Activated naive CD8-positive, alpha-beta T cell treated with anti-CD3 and anti-CD28 coated beads, Interleukin-2, amount 50 U/mL, for 24 hours (primary cell): Measurements from ENCODE around the gene DGKE.

Source experiments
- ATAC-seq: fragments of 150-1000 bp; cut with Tn5 transposase; one replicate; pipeline ENCODE4 v1.10.0; 2021
- DNase-seq: peaks from one replicate; pipeline ENCODE4 v3.0.0; 2021
- H3K27ac Mint-ChIP-seq: one replicate; pipeline ENCODE4 v1.8.0; 2021; ENCODE audit warnings: mild to moderate bottlenecking, mixed read lengths
- H3K27me3 Mint-ChIP-seq: one replicate; pipeline ENCODE4 v1.8.0; 2021; ENCODE audit warnings: mixed read lengths
- H3K36me3 Mint-ChIP-seq: one replicate; pipeline ENCODE4 v1.8.0; 2021; ENCODE audit warnings: low read depth, mixed read lengths
- H3K4me1 Mint-ChIP-seq: one replicate; pipeline ENCODE4 v1.8.0; 2021; ENCODE audit warnings: mixed read lengths
- H3K4me3 Mint-ChIP-seq: one replicate; pipeline ENCODE4 v1.8.0; 2021; ENCODE audit warnings: mild to moderate bottlenecking, moderate library complexity, mixed read lengths
- H3K9me3 Mint-ChIP-seq: one replicate; pipeline ENCODE4 v1.8.0; 2021; ENCODE audit warnings: mixed read lengths

Gene DGKE

DNA sequence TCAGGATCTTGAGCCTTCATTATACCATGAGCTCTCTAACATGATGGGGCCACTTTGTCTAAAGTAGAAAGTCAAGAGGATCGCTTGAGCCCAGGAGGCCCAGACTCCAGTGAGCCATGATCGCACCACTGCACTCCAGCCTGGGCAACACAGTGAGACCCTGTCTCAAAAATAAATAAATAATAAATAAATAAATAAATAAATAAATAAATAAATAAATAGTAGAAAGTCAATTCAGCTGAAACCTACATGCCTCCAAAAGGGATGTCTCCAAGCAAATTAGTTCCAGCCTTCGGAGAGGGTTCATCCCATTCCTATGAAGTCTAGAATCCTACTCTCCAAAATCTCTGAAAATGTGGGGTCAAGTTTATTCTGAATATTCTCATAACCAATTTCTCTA lies 26.2 kb upstream of the DGKE start:
- no peak overlapping the region for H3K4me3 Mint-ChIP-seq
- H3K9me3 Mint-ChIP-seq, result no peaks in the 10 kb centered on the region
- DNase-seq (no peak), ATAC-seq (no peak)
- H3K27ac Mint-ChIP-seq, result no peak overlapping the region
- H3K4me1 Mint-ChIP-seq, result no peaks in the 10 kb centered on the region
- no peaks in the 10 kb centered on the region for H3K36me3 Mint-ChIP-seq
- no peaks in the 10 kb centered on the region for H3K27me3 Mint-ChIP-seq

DNA sequence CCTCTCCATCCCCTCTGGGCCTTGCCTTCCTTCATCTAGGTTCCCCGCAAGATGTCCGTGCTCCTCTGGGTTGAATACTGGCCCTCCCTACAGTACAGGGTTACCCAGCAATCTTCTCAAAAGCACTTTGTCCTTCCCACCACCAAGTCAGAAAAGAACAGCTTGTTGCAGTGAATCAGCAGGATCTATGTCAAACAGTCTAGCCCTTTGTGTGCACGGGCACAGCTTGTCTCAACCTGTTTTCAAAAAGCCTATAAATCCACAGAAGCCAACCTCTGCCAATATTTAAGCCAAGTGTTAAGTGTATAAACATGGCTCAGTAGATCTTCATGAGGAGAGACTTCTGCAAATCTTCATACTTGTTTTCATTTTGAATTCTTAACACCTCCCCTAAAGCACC lies 25.4 kb upstream of the DGKE start:
- DNase-seq, result no peak
- no peaks in the 10 kb centered on the region for H3K4me1 Mint-ChIP-seq
- no peaks in the 10 kb centered on the region for H3K9me3 Mint-ChIP-seq
- no peaks in the 10 kb centered on the region for H3K36me3 Mint-ChIP-seq
- no peaks in the 10 kb centered on the region for H3K27me3 Mint-ChIP-seq
- no peak for ATAC-seq
- H3K4me3 Mint-ChIP-seq, result no peak overlapping the region
- H3K27ac Mint-ChIP-seq, result no peak overlapping the region

DNA sequence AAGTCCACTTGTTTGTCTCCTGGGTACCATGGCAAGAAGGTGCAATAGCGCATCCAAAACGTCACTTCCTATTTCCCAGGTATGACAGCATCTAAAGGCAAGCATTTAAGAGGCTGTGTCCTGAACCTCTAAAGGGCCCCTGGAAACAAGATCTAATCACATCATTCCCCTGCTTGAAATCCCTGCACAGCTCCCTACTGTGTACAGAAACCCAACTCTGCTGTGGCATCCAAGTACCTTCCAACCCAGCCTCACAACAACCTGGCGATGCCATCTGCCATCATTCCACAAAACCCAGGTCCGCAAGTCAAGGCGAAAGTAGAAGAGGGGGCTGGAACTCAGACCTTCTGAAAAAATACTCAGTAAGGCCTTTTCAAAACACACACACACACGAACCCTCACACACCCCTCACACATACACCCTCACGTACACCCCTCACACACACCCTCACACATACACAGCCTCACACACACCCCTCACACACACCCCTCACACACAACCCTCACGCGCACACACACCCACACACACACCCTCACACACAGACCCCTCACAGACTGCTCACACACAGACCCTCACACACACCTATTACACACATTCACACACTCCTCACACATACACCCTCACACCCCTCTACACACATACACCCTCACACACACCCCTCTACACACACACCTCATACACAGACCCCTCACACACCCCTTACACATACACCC lies 24.7 kb upstream of the DGKE start:
- H3K36me3 Mint-ChIP-seq, result no peaks in the 10 kb centered on the region
- no peak for ATAC-seq
- no peak overlapping the region for H3K4me3 Mint-ChIP-seq
- no peaks in the 10 kb centered on the region for H3K4me1 Mint-ChIP-seq
- no peaks in the 10 kb centered on the region for H3K9me3 Mint-ChIP-seq
- no peaks in the 10 kb centered on the region for H3K27me3 Mint-ChIP-seq
- no peak overlapping the region for H3K27ac Mint-ChIP-seq
- no peak for DNase-seq

GRCh38 chr17:56809820-56810179 lies 24.2 kb upstream of the DGKE start:
- Mint-ChIP-seq H3K27ac (no peak overlapping the region), H3K4me1 (no peaks in the 10 kb centered on the region), H3K9me3 (no peaks in the 10 kb centered on the region), H3K27me3 (no peaks in the 10 kb centered on the region), H3K36me3 (no peaks in the 10 kb centered on the region), H3K4me3 (no peak overlapping the region)
- ATAC-seq (no peak), DNase-seq (no peak)

DNA sequence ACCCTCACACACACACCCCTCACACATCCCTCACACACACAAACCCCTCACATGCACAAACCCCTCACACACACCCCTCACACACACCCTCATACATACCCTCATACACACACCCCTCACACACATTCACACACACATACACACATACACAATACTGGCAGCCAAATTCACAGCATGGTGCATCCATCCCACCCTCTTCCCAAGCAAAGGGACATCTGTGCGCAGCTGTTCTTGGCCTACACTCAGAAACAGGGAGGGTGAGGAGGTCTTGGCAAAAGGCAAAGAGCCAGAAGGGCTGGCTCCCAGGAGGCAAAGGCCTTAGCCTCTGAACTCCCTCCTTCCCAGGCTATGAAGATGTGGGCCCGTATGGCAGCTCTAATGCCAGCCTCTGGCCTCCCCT lies 23.6 kb upstream of the DGKE start:
- H3K4me3 Mint-ChIP-seq, result no peak overlapping the region
- no peaks in the 10 kb centered on the region for H3K9me3 Mint-ChIP-seq
- DNase-seq (no peak), ATAC-seq (no peak)
- no peaks in the 10 kb centered on the region for H3K27me3 Mint-ChIP-seq
- no peaks in the 10 kb centered on the region for H3K4me1 Mint-ChIP-seq
- no peak overlapping the region for H3K27ac Mint-ChIP-seq
- H3K36me3 Mint-ChIP-seq, result no peaks in the 10 kb centered on the region

- Mint-ChIP-seq H3K27ac (no peak overlapping the region), H3K4me3 (no peak overlapping the region), H3K9me3 (no peaks in the 10 kb centered on the region), H3K36me3 (no peaks in the 10 kb centered on the region), H3K4me1 (no peaks in the 10 kb centered on the region), H3K27me3 (no peaks in the 10 kb centered on the region)
- no peak for DNase-seq
- ATAC-seq, result no peak
These were observed 22.8 kb upstream of the DGKE start for GRCh38 chr17:56810891-56811775.

DNA sequence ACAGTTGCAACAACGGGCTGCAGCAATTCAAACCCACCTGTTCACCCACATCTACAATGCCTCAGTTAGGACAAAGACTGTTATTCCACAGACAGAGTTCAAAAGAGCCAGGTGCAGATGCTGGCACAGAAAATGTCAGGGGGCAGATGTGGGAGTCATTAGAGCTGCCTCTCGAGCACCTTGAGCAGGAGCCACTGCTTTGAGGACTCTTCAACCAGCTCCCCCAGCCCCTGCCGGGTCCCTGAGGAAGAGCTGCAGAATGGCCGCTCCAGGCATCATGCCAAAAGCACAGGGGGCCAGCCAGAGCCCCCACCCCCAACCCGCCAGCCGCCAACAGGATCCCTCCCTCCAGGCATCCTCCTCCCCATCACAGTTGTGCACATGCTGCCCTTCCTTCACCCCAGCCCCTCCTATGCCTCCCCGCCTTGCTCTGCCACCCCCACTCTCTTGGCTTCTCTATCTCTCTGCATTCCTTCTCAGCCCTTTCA lies 21.0 kb upstream of the DGKE start:
- no peaks in the 10 kb centered on the region for H3K4me1 Mint-ChIP-seq
- DNase-seq, result no peak

DNA sequence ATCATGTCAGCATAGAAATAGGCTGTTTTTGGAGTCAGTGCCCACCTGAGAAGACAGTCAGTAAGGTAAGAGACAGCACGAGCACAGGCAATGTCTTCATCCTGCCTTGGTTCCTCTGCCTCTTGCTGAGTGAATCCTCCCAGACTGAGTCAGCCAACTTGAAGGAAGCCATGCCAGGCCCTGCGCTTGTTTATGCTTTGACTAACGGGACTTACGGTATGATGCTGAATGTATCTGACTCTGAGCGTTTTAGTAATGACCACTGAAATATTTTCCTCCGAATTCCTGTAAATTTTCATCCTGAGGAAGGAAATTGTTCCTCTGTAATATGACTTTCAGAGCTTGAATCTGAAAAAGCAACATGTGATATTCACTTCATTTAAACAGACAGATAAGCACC lies 18.2 kb upstream of the DGKE start:
- H3K27me3 Mint-ChIP-seq, result no peaks in the 10 kb centered on the region
- H3K36me3 Mint-ChIP-seq, result no peaks in the 10 kb centered on the region
- no peak overlapping the region for H3K4me3 Mint-ChIP-seq
- H3K9me3 Mint-ChIP-seq, result no peaks in the 10 kb centered on the region
- no peak overlapping the region for H3K27ac Mint-ChIP-seq
- ATAC-seq (no peak), DNase-seq (no peak)
- peaks cover 11% of the 10 kb centered on the region for H3K4me1 Mint-ChIP-seq

More for the DNA sequence above, 21.0 kb upstream of the DGKE start:
- no peak overlapping the region for H3K4me3 Mint-ChIP-seq
- no peaks in the 10 kb centered on the region for H3K27me3 Mint-ChIP-seq
- H3K36me3 Mint-ChIP-seq, result no peaks in the 10 kb centered on the region
- no peak for ATAC-seq
- H3K27ac Mint-ChIP-seq, result no peak overlapping the region
- H3K9me3 Mint-ChIP-seq, result no peaks in the 10 kb centered on the region

- H3K4me3 Mint-ChIP-seq, result no peak overlapping the region
- H3K27me3 Mint-ChIP-seq, result no peaks in the 10 kb centered on the region
- ATAC-seq (no peak), DNase-seq (no peak)
- H3K36me3 Mint-ChIP-seq, result no peaks in the 10 kb centered on the region
- no peak overlapping the region for H3K27ac Mint-ChIP-seq
- H3K9me3 Mint-ChIP-seq, result no peaks in the 10 kb centered on the region
- H3K4me1 Mint-ChIP-seq, result peaks cover 17% of the 10 kb centered on the region
These were observed 16.9 kb upstream of the DGKE start for GRCh38 chr17:56817066-56817465.

DNA sequence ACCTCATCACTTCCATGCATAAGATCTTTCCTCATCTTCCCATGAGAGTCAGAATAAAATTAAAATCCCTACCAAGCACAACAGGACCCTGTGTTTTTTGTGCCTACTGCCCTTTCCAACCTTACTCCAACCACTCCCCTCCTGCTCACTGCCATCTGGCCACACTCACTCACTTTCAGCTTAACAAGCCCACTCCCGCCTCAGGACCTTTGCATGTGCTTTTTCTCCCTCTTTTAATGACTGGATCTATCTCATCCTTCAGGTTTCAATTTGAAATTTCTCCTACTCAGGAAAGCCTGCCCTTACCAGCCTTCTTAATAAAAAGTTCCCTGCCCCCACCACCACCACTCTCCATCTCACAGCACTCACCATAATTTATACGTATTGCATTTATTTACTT lies 14.9 kb upstream of the DGKE start:
- H3K4me1 Mint-ChIP-seq, result peaks cover 19% of the 10 kb centered on the region
- DNase-seq (no peak), ATAC-seq (no peak)
- no peaks in the 10 kb centered on the region for H3K27me3 Mint-ChIP-seq
- H3K27ac Mint-ChIP-seq, result no peak overlapping the region
- H3K36me3 Mint-ChIP-seq, result no peaks in the 10 kb centered on the region
- H3K4me3 Mint-ChIP-seq, result no peak overlapping the region
- no peaks in the 10 kb centered on the region for H3K9me3 Mint-ChIP-seq

DNA sequence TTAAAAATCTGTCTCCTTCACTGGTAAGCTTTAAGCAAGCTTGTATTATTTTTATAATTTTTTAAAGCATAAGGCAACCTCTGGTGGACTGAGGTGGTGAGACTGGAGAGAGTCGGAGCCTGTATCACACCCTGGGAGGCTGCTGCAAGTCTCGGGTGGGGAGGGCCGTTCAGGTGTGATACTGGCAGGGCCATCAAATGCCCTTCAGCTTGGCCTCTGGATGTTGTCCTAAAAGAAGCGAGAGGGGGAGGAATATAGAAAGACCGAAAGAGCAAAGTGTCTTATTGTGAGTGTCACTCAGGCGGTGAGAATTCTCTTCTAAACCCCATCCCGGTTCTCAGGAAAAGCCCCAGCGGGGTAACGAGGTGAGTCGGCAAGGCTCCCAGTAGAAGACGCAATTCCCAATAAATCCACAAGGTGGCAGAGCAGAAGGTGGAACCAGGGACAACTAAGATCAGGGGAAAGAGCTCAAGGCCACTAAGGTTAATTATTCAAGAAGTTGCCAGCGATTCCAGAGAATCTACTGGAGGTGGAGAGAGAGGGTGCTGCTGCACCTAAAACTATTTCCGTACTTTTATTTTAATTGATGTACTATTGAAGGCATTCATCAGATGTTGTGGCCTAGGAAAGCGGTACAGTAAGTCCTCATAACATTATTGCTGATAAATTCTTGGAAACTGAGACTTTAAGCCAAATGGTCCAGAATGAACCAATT lies 14.4 kb upstream of the DGKE start:
- ATAC-seq (peak; percentile 67), DNase-seq (peak; percentile 75)
- H3K27ac Mint-ChIP-seq, result no peak overlapping the region
- no peak overlapping the region for H3K4me3 Mint-ChIP-seq
- peaks cover 19% of the 10 kb centered on the region for H3K4me1 Mint-ChIP-seq
- H3K36me3 Mint-ChIP-seq, result peaks cover 2% of the 10 kb centered on the region
- H3K27me3 Mint-ChIP-seq, result no peaks in the 10 kb centered on the region
- no peaks in the 10 kb centered on the region for H3K9me3 Mint-ChIP-seq

GRCh38 chr17:56820207-56820606 lies 13.7 kb upstream of the DGKE start:
- peaks cover 2% of the 10 kb centered on the region for H3K36me3 Mint-ChIP-seq
- ATAC-seq, result no peak
- H3K27ac Mint-ChIP-seq, result no peak overlapping the region
- H3K4me1 Mint-ChIP-seq, result peaks cover 19% of the 10 kb centered on the region
- no peaks in the 10 kb centered on the region for H3K9me3 Mint-ChIP-seq
- H3K27me3 Mint-ChIP-seq, result no peaks in the 10 kb centered on the region
- H3K4me3 Mint-ChIP-seq, result no peak overlapping the region
- no peak for DNase-seq

DNA sequence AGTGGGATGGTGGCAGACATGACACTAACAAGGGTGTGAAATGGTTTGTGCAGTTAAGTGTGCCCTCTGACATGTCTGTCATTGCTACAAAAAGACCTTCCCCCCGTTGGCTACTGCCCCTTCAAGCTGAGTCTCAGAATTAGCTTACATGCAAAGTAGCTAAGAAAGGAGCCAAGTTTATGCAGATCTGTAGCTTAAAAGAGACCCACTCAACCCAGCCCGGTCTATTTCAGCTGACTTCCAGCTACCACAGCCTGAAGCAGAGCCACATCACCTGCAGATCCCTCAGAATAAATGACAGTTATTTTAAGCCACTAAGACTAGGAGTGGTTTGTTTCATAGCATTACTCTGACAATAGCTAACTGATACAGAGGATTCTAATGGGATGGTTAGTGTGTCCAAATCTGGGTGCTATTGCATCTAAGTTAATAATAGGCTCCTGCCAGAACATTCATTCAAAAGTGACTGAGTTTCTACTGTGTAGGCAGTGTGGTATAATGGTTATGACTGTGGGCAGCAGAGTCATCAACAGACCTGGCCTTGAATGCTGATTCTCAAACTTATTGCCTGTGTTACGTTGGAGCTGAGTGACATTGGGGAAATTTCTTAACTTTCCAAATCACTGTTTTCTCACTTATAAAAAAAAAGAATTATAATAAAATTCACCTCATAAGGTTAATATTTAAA lies 12.0 kb upstream of the DGKE start:
- Mint-ChIP-seq H3K27me3 (no peaks in the 10 kb centered on the region), H3K9me3 (no peaks in the 10 kb centered on the region), H3K4me1 (peaks cover 19% of the 10 kb centered on the region), H3K27ac (no peak overlapping the region), H3K4me3 (no peak overlapping the region), H3K36me3 (peaks cover 2% of the 10 kb centered on the region)
- DNase-seq (no peak), ATAC-seq (peak; percentile 77)

DNA sequence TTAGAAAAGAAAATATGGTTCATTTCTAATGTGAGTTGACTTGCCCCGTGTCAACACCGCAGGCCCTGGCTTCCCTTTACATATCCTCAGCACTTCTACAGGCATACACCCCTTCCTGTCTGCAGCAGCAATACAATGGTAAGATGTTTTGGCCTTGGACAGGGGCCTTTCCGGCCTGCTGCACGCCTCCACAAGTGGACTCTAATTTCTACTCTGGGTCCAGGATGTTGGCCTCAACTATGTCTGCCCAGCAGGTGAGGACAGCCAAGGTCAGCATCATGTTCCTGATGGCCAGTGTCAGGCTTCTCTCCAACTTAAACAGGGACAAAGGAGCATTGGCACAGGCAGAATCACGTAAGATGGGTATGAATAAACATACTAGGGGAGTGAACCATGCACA lies 11.2 kb upstream of the DGKE start:
- Mint-ChIP-seq H3K27ac (no peak overlapping the region), H3K4me1 (peaks cover 19% of the 10 kb centered on the region), H3K27me3 (no peaks in the 10 kb centered on the region), H3K36me3 (peaks cover 2% of the 10 kb centered on the region), H3K4me3 (no peak overlapping the region), H3K9me3 (no peaks in the 10 kb centered on the region)
- DNase-seq, result no peak
- no peak for ATAC-seq
